GM21528 (cell line): Measurements from ENCODE around the gene NOS1AP.

Experiments
- ATAC-seq: cut with Tn5 transposase; IDR thresholded peaks from one replicate; pipeline ENCODE4 v1.9.1; 2021; ENCODE audit warnings: mild to moderate bottlenecking, moderate library complexity; ENCODE audit not compliant: unreplicated experiment, low FRiP score

Gene NOS1AP

DNA sequence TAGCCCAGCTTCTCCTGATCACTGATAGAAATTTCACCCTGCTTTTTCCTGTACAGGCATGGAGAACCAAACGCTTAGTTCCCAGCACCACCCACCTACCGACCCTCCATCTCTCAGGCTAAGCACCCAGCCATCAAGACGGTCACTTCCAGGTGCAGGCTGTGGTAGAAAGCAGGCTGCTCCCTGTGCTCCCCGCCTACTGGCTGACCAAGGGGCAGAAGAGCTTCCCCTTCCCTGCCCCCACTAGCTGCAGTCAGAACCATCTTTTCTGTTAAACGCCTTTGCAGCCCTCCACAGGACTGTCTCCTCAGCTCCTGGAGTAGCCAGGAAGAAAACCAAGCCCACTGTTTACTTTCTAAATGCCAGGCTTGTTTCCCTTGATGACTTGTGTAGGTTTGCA lies 284.2 kb downstream of the NOS1AP start:
- ATAC-seq = no peak

DNA sequence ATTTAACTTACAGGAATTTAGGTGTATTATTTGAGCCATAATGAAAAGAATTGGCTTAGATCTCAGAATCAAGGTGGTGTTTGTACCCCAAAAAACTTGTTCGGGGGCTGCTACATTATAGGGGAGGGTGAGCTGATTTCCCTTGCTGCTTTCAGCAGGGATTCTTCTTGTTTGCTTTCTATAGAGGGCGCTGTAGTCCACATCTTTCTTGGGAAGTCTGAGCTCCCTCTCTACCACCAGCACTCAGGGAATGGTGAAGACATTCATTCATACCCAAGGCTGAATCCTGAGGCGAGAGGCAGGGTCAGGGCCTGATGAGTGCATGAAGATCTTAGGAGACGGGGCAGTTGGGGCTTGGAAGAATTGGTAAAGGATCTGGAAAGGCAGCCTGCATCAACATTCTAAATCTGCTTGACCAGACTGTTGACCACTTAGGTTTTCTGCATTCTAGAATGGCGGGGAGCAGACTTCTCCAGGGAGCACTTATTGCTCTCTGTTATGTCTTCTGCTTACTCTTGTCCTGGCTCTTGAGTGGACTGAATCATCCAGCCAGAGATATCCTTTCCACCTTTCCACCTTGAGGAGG lies 288.3 kb downstream of the NOS1AP start:
- ATAC-seq = no peak

GRCh38 chr1:162358928-162359327 lies 289.4 kb downstream of the NOS1AP start:
- ATAC-seq = no peak

DNA sequence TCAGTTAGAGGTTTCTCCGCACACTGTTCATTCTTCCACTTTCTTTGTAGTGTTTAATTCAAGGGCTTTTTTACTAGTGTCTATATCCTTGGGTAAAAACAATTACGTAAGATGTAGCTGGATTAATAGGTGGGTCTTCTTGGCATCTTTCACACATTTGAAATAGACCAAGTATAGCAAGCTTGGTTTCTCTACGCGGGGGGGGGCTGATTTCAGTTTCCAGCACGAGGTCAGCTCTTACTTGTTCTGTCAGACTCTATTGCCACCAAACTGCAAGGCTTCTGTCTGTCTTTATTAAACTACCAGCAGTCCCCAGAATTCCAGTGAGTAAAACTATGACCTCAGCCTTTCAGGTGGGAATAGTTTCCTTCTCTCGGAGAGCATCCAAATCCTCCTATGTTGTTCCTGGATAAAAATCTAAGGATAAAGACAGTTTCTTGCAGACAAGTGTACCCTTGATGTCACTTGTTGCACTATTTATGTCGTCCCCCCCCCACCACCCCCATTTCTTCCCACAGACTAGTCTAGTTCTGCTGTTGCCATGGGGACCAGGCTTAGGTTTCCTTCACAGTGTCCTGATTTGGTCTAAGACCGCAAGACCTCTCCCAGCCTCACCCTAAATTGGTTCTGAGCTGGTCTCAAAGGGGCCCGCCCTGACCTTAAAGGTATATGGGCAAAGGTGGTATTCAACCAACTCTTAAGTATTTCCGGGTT lies 290.2 kb downstream of the NOS1AP start:
- no peak for ATAC-seq

- no peak for ATAC-seq
These were observed 290.9 kb downstream of the NOS1AP start for GRCh38 chr1:162360237-162360873.

- ATAC-seq = no peak
These were observed 291.4 kb downstream of the NOS1AP start for GRCh38 chr1:162360874-162361260.

GRCh38 chr1:162361349-162361748 lies 291.9 kb downstream of the NOS1AP start:
- ATAC-seq = peak; percentile 44

DNA sequence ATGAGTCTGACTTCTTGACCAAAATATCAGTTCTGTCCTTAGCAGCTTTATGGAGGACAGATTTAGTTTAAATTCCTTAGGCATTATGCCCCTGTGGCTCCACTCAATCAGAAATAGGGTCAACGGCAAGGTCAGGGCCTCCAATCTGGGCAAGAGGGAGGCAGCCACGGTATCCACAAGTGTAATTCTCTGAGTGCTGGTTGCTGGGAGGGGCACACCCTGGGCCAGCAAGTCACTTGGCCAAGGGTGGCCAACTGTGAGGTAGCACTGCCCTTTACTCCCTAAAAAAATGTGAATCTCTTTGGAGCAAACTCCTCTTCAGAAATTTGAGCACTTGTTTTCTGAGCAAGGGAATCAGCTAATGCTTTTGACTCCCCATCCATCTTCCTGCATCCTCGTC lies 294.3 kb downstream of the NOS1AP start:
- ATAC-seq = no peak

DNA sequence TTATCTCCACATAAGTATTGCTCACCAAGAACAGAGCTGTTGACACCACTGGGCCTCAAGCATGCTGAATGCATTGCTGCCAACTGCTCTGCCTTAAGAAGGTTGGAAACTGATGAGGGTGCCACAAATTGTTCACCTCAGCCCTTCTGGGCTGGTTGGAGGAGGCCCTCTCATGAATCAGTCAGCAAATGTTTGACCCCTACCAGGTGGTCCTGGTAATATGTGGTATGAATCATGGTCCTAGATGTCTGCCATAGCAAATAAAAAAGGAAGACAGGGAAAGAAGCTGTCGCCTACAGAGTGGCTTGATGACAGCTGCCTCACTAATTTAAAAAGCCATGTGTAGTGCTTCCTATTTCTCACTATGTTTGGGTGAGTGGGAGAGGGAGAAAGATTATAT lies 295.0 kb downstream of the NOS1AP start:
- no peak for ATAC-seq

DNA sequence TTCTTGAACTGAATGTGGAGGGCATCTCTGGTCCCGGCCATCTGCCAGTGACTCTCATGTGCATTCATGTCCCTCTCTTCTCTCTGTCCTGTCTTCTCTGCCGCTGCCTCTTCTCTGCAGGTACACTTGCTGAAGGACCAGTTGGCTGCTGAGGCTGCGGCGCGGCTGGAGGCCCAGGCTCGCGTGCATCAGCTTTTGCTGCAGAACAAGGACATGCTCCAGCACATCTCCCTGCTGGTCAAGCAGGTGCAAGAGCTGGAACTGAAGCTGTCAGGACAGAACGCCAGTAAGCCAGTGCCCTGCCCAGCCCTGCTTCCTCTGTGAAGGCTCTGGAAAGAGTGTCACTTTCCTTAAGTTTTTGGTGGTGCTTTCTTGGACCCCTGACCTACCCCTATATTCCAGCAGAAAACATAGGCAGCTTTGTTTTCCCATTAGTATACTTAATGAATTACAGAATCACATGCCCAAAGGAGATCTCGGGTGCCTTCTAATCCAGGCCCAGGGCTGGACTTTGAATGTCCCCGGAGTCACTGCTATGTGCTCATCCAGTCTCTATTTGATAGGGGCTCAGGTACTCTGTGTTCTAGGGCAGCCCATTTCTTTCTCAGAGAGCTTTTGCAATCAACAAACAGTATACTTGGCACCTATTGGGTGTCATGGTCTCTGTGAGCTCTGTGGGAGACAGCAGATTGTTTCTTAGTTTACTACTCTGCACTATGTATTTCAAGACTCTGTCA lies 296.0 kb downstream of the NOS1AP start:
- ATAC-seq = no peak

DNA sequence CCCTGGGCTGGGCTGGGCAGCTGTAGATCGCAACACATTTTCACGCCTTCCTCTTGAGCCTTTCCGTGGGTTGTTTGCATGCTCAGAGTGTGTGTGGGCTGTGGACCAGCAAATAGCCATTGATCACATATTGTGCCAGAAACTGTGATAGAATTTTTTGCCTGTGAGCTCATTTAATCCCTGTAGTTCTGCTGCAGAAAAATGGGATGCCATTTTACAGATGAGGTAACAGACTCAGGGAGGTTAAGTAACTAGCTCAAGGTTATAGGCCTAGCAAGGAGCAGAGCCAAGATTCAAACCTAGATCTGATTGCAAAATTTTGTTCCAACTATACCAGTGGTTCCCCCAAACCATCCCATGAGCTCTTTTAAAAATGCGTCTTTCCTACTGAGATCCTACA lies 296.7 kb downstream of the NOS1AP start:
- ATAC-seq = no peak

DNA sequence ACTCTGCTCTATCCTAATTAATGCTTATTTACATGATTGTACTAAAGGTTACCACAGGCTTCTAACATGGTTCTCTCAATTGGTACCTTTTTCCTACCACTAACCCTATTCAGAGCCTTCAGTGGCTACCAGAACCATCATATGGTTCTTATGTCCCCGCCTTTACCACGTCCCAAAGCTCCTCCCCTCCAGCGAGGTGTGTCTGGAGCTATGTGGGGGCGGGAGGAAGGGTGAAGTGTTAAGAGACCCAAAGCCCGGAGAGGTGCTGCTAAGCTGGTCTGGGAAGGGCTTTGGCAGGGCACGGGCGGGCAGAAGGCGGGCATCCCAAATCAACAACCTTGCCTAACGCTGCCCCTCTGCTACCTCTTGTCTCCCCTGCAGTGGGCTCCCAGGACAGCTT lies 297.2 kb downstream of the NOS1AP start:
- no peak for ATAC-seq

DNA sequence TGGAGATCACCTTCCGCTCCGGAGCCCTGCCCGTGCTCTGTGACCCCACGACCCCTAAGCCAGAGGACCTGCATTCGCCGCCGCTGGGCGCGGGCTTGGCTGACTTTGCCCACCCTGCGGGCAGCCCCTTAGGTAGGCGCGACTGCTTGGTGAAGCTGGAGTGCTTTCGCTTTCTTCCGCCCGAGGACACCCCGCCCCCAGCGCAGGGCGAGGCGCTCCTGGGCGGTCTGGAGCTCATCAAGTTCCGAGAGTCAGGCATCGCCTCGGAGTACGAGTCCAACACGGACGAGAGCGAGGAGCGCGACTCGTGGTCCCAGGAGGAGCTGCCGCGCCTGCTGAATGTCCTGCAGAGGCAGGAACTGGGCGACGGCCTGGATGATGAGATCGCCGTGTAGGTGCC lies 297.6 kb downstream of the NOS1AP start:
- no peak for ATAC-seq

- ATAC-seq = no peak
These were observed 298.3 kb downstream of the NOS1AP start for GRCh38 chr1:162367772-162368171.

GRCh38 chr1:162368451-162368850 lies 299.0 kb downstream of the NOS1AP start:
- ATAC-seq = no peak

DNA sequence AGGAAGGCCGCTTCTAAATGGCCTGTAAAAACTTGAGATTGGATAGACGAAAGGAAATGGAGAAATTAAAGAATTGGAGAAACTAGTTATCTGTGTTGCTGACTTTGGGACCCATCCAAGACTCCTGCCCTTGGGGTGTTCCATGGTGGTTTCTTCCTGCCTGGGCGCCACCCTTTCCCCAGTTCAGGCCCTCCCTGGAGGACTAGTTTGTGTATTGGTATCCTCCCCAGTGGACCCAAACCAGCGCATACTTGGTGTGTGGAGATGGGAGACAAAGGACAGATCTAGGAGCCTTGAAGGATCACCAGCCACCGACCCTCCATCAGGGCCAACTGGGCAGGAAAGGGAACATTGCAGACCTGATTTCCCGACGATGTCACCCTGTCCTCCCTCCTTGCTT lies 300.1 kb downstream of the NOS1AP start:
- ATAC-seq = no peak

GRCh38 chr1:162370161-162370560 lies 300.7 kb downstream of the NOS1AP start:
- no peak for ATAC-seq

GRCh38 chr1:162370721-162371120 lies 301.2 kb downstream of the NOS1AP start:
- ATAC-seq = no peak

DNA sequence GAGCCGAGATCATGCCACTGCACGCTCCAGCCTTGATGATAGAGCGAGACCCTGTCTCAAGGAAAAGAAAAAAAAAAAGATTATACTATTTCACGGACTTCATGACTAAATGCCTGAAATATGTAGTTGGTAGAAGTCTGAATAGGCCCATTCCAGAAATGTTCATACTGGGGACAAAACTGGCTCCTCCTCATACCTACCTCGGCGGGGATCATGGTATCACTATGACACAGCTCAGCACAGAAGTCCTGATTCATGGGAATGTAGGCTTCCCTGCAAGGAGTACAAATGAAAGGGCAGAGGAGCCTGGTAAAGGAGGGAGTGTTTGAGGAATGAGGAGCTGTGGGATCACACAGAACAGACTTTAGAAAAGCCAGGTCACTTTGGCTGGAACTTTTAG lies 302.1 kb downstream of the NOS1AP start:
- no peak for ATAC-seq

DNA sequence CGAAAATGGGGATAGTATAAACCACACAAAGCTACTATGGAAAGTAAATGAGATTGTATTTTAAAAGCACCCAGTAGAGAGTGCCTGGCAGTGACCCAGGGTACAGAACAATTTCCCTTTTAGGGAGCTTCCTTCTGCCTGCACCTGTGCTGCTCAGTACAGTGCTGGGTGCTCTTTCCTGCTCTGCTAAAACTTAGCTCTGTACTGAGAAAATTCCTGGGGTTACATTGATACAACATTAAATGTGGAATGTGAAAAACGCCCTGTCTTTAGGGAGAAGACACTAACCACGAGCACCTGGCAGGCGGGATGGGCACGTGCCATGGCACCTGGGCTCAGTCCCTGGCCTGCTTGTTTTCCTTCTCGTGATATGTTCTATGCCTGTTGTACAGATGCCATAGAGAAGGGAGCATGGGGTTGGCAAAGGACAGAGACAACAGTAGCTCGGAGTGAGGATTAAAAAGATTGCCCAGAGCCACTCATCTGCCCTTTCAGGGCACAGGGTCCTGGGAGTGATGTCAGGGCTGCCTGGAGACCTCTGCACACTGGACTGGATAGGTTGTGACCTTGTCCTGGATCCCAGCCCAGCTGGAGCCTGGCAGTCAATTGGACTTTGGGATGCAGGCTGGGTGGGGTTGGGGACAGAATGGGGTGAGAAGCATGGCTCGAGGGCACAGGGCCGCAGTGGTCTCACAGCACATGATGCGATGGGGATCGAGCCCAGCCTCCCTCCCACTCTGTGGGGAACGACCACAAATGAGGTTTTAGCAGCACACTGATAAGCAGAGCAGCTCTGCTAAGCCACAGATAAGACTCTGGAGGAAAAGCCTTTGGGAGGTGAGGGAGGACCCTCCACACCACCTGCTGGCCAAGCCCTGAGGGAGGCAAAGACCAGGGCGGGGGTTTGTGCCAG lies 302.9 kb downstream of the NOS1AP start:
- ATAC-seq = no peak
